Ovary (tissue), 3 donors: ENCODE measurements around the gene TTC28.

Source experiments
- CTCF ChIP-seq, 3 donors: fragments of 450-650 bp in 2 of 3; fragments of 200-600 bp in 1 of 3; IDR thresholded peaks; one replicate each; pipeline versions ENCODE4 v1.5.1 to v1.8.0; 2016 to 2022; ENCODE audit warnings: antibody characterized with exemption in 3 of 3, mild to moderate bottlenecking in 1 of 3
- EP300 ChIP-seq: sonication (generic); formaldehyde crosslinking; IDR thresholded peaks from one replicate; pipeline ENCODE4 v1.6.1; 2017; ENCODE audit warnings: antibody characterized with exemption
- POLR2A ChIP-seq: fragments of 450-650 bp; IDR thresholded peaks from one replicate; pipeline ENCODE4 v1.6.1; 2017; ENCODE audit warnings: antibody characterized with exemption, mild to moderate bottlenecking, moderate library complexity
- donor health status: DM: no; HTN: no; CAD: no.

- TF ChIP-seq CTCF (IDR thresholded peaks at IDR 0.05) (no peak), POLR2A (no peak), EP300 (no peak)
Measured at GRCh38 chr22:27930331-27931060, 749.1 kb downstream of the TTC28 start.
